GM12878 (cell line): Measurements from ENCODE around the gene FAP. TPM values are rescaled to one million over a fixed set of nuclear protein-coding genes. Genes with fewer than 3 reads are reported as not detected.

Source experiments
- ATAC-seq: fragments of 200-7000 bp; cut with Tn5 transposase; 3 replicates; pipeline ENCODE4 v1.9.1; 2020; ENCODE audit warnings: mild to moderate bottlenecking, moderate library complexity
- BruUV-seq: library from RNA; stranded (reverse); fragments of 400-500 nt; replicated peaks from 2 replicates; lab custom pipeline; 2021; lab: Mats Ljungman, UMichigan
- CTCF ChIA-PET: fragments of 300-600 bp; sonication (Branson Sonifier 250); formaldehyde crosslinking; extraction: SDS; loops from one replicate; lab custom pipeline; 2021; ENCODE audit warnings: inconsistent platforms; lab: Yijun Ruan, JAX
- POLR2A ChIA-PET: fragments of 350-600 bp; formaldehyde crosslinking; extraction: SDS; loops from one replicate; lab custom pipeline; 2021; ENCODE audit warnings: inconsistent platforms; lab: Charles Lee
- RAD21 ChIA-PET: fragments of 300-600 bp; sonication (Branson Sonifier 250); formaldehyde crosslinking; loops from one replicate; lab custom pipeline; 2023; ENCODE audit warnings: antibody characterized with exemption; ENCODE audit not compliant: unreplicated experiment; lab: Charles Lee
- SMC1A ChIA-PET: fragments of 300-600 bp; sonication (Branson Sonifier 250); formaldehyde crosslinking; loops from one replicate; lab custom pipeline; 2023; ENCODE audit not compliant: unreplicated experiment, uncharacterized antibody; lab: Charles Lee
- DNase-seq: peaks from one replicate; pipeline ENCODE4 v3.0.0-alpha.2; 2011; ENCODE audit warnings: low read depth, low spot score
- FAIRE-seq: peaks from 3 replicates; lab custom pipeline; 2011; peaks lifted over from hg19 to GRCh38; lab: Jason Lieb, UNC
- H2AFZ ChIP-seq: 2 replicates; pipeline ENCODE4 v1.6.0; 2011; ENCODE audit warnings: low read depth, low read length, control low read depth; ENCODE audit not compliant: control insufficient read depth
- H3K27ac ChIP-seq: 2 replicates; pipeline ENCODE4 v1.5.1; 2011; ENCODE audit warnings: control low read depth; ENCODE audit not compliant: control insufficient read depth, insufficient read depth
- H3K27me3 ChIP-seq, 2 experiments: replicated peaks in 1 of 2; 2 replicates each; pipeline versions ENCODE4 v1.6.0 to v1.6.1; 2011; ENCODE audit warnings: low read length in 1 of 2; ENCODE audit not compliant: control insufficient read depth in 2 of 2, insufficient read depth in 2 of 2
- H3K36me3 ChIP-seq, 2 experiments: 2 replicates each; pipeline ENCODE4 v1.5.1; 2011; ENCODE audit warnings: low read length in 1 of 2; ENCODE audit not compliant: control insufficient read depth in 2 of 2, insufficient read depth in 2 of 2
- H3K4me1 ChIP-seq: 2 replicates; pipeline ENCODE4 v1.6.1; 2011; ENCODE audit warnings: mild to moderate bottlenecking, low read length, moderate library complexity, mixed read lengths; ENCODE audit not compliant: control insufficient read depth, insufficient read depth
- H3K4me2 ChIP-seq: 2 replicates; pipeline ENCODE4 v1.6.0; 2011; ENCODE audit warnings: control low read depth; ENCODE audit not compliant: control insufficient read depth, insufficient read depth
- H3K4me3 ChIP-seq: fragments of 200-600 bp; sonication (generic); 2 replicates; pipeline ENCODE4 v1.5.1; 2016
- H3K79me2 ChIP-seq: 2 replicates; pipeline ENCODE4 v1.6.0; 2011; ENCODE audit warnings: low read length; ENCODE audit not compliant: control insufficient read depth, insufficient read depth
- H3K9ac ChIP-seq: 2 replicates; pipeline ENCODE4 v1.8.0; 2011; ENCODE audit warnings: low read length, control low read depth, mixed read lengths; ENCODE audit not compliant: control insufficient read depth, insufficient read depth
- H3K9me3 ChIP-seq: replicated peaks from 3 replicates; pipeline ENCODE4 v1.5.1; 2011; ENCODE audit warnings: mild to moderate bottlenecking, low read length; ENCODE audit not compliant: control insufficient read depth, insufficient read depth
- H4K20me1 ChIP-seq: 2 replicates; pipeline ENCODE4 v1.6.0; 2011; ENCODE audit not compliant: control insufficient read depth, insufficient read depth
- BACH1 ChIP-seq: fragments of 450-650 bp; IDR thresholded peaks from 2 replicates; pipeline ENCODE4 v1.6.1; 2017; ENCODE audit warnings: mild to moderate bottlenecking, borderline replicate concordance
- BCL11A ChIP-seq: IDR thresholded peaks from 2 replicates; pipeline ENCODE4 v1.6.1; 2011; ENCODE audit warnings: low read depth, low read length
- HDGF ChIP-seq: fragments of 450-650 bp; IDR thresholded peaks from 2 replicates; pipeline ENCODE4 v1.6.1; 2016; ENCODE audit warnings: antibody characterized with exemption
- JUNB ChIP-seq: IDR thresholded peaks from 2 replicates; pipeline ENCODE4 v1.6.1; 2016; ENCODE audit warnings: antibody characterized with exemption, mild to moderate bottlenecking
- KAT2A ChIP-seq: conservative IDR thresholded peaks from 2 replicates; pipeline ENCODE4 v1.6.1; 2011; ENCODE audit warnings: low read depth, low read length; ENCODE audit not compliant: control insufficient read depth
- MEF2B ChIP-seq: fragments of 450-650 bp; IDR thresholded peaks from 2 replicates; pipeline ENCODE4 v1.6.1; 2018; ENCODE audit warnings: mild to moderate bottlenecking, moderate library complexity; ENCODE audit not compliant: partially characterized antibody, poor library complexity, severe bottlenecking
- MTA2 ChIP-seq: fragments of 450-650 bp; IDR thresholded peaks from 2 replicates; pipeline ENCODE4 v1.6.1; 2016; ENCODE audit warnings: low read depth, mild to moderate bottlenecking, moderate library complexity
- NR2C1 ChIP-seq: fragments of 450-650 bp; IDR thresholded peaks from 2 replicates; pipeline ENCODE4 v1.6.1; 2017; ENCODE audit warnings: antibody characterized with exemption, mild to moderate bottlenecking, moderate library complexity
- RB1 ChIP-seq: fragments of 450-650 bp; formaldehyde crosslinking; IDR thresholded peaks from 2 replicates; pipeline ENCODE4 v1.6.1; 2017; ENCODE audit warnings: mild to moderate bottlenecking, borderline replicate concordance
- RBBP5 ChIP-seq: fragments of 200-600 bp; sonication (generic); conservative IDR thresholded peaks from 2 replicates; pipeline ENCODE4 v1.6.1; 2016
- RCOR1 ChIP-seq: conservative IDR thresholded peaks from 2 replicates; pipeline ENCODE4 v1.6.1; 2012; ENCODE audit warnings: low read depth, low read length, improper control_type of control experiment
- SMARCA5 ChIP-seq: fragments of 450-650 bp; IDR thresholded peaks from 2 replicates; pipeline ENCODE4 v1.6.1; 2017; ENCODE audit warnings: mild to moderate bottlenecking
- SREBF2 ChIP-seq: IDR thresholded peaks from 2 replicates; pipeline ENCODE4 v1.6.1; 2012; ENCODE audit warnings: mild to moderate bottlenecking, low read length
- SRF ChIP-seq, 2 experiments: IDR thresholded peaks; 2 replicates each; pipeline ENCODE4 v1.6.1; 2011; ENCODE audit warnings: low read depth in 2 of 2, low read length in 2 of 2, mild to moderate bottlenecking in 1 of 2, moderate library complexity in 1 of 2
- ZNF207 ChIP-seq: fragments of 450-650 bp; IDR thresholded peaks from 2 replicates; pipeline ENCODE4 v1.6.1; 2014; ENCODE audit warnings: antibody characterized with exemption, mild to moderate bottlenecking, borderline replicate concordance
- WGBS: methylation state at CpG from one replicate; pipeline ENCODE4 v1.1.6; 2016; ENCODE audit warnings: low lambda C conversion rate; ENCODE audit not compliant: insufficient replicate concordance, insufficient coverage; ENCODE audit errors: missing lambda C conversion rate; 5-methylcytosine and 5-hydroxymethylcytosine counted together
- in situ Hi-C: fragments of 300-500 bp; cut with MboI; formaldehyde crosslinking; loops from 9 replicates; pipeline ENCODE4 v1.14.3; 2018; ENCODE audit warnings: mixed read lengths
- intact Hi-C: fragments of 100-400 bp; cut with micrococcal nuclease; formaldehyde crosslinking; loops from one replicate; pipeline ENCODE4 v1.14.2; 2022; ENCODE audit not compliant: unreplicated experiment
- polyA plus RNA-seq, 11 experiments: library from polyadenylated mRNA; depleted of rRNA in 4 of 11; unstranded in 6 of 11; stranded (reverse) in 5 of 11; fragments of >200 nt; fragmentation: Nextera tagmentation in 4 of 11; fragmentation: Illumina TruSeq in 1 of 11; extraction: Ambion mirVana in 4 of 11; extraction: Trizol in 1 of 11; gene quantifications; 1 replicate in 1 of 11; 2 replicates in 10 of 11; pipeline versions ENCODE4 v1.2.1 to v1.2.3, GENCODE V29; 2011 to 2016; ENCODE audit warnings: inconsistent platforms in 2 of 11, missing spikeins in 2 of 11, low read depth in 1 of 11
- total RNA-seq, 4 experiments: library from RNA; depleted of rRNA in 3 of 4; stranded (reverse); fragments of >200 nt in 3 of 4; fragmentation: Illumina TruSeq in 1 of 4; extraction: Trizol in 1 of 4; gene quantifications; 2 replicates each; pipeline versions ENCODE4 v1.2.1 to v1.2.3, GENCODE V29; 2013 to 2021
- TF ChIP-seq, protein P1 (sequence below): fragments of 450-650 bp; formaldehyde crosslinking; IDR thresholded peaks from 2 replicates; pipeline ENCODE4 v1.4.0; 2020; ENCODE audit warnings: mild to moderate bottlenecking, moderate library complexity
- TF ChIP-seq, protein P2 (sequence below): fragments of 450-650 bp; conservative IDR thresholded peaks from 2 replicates; pipeline ENCODE4 v1.6.1; 2017; ENCODE audit warnings: mild to moderate bottlenecking, moderate library complexity
- TF ChIP-seq, protein P3 (sequence below): IDR thresholded peaks from 2 replicates; pipeline ENCODE4 v1.6.1; 2012; ENCODE audit warnings: low read depth, low read length, improper control_type of control experiment
- TF ChIP-seq, protein P4 (sequence below): IDR thresholded peaks from 2 replicates; pipeline ENCODE4 v1.6.1; 2012; ENCODE audit warnings: low read length, inconsistent platforms

The FAP gene
- total and polyA plus RNA-seq, 10 of the 15 experiments (the other 5 are each of a cell fraction or from before 2014, with no cell fraction given), result 0.16 TPM; not detected in 9

DNA sequence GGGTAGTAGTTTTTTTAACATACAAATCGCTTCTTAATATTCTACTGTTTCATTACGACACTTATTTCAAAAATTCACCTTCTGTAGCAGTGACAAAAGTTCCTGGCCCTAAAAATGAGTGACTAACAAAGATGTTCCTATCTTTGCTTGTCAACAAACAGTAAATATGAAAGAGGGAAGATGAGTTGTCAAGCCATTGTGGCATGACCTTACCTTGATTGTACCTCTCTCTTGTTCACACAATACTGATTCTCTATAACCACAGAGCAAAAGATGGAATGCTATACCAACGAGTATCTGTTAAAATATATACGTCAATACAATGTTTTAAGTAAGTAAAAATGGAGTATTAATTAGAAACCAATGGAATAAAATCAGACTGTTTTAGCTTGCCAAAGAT is 76.5 kb downstream of the FAP start:
- Histone ChIP-seq H3K36me3 (no peaks in the 10 kb centered on the region), H3K9ac (no peak overlapping the region), H3K27ac (no peak overlapping the region), H3K27me3 (no peaks in the 10 kb centered on the region), H4K20me1 (no peaks in the 10 kb centered on the region), H3K79me2 (no peaks in the 10 kb centered on the region), H3K4me1 (no peaks in the 10 kb centered on the region), H3K4me2 (no peak overlapping the region), H3K9me3 (no peaks in the 10 kb centered on the region), H2AFZ (no peak overlapping the region), H3K4me3 (no peak overlapping the region)
- RAD21 ChIA-PET, result interaction anchor here (0.5 to 1.0 kb wide), 2 partner anchors 15 to 122 kb away, joined by 3 to 4 read pairs; partner anchors contain the start of gene GCG
- FAIRE-seq (no peak), DNase-seq (no peak), ATAC-seq (no peak; the same call in 2 of the 3 replicates)
- SMC1A ChIA-PET, result interaction anchor here (1.0 kb wide), 1 partner anchor 8 kb away, joined by 3 read pairs; no protein-coding TSS in a partner anchor
- CTCF ChIA-PET, result interaction anchor here (0.7 to 2.5 kb wide), 6 partner anchors 11 to 55 kb away, joined by 3 to 9 read pairs (median 6); no protein-coding TSS in a partner anchor
- in situ Hi-C loops (no loop called here), intact Hi-C loops (no loop called here)
- WGBS, result 0% methylated on average over 4 of the region's 4 CpGs
- POLR2A ChIA-PET, result no interaction called here
- no TSS peak for BruUV-seq
- TF ChIP-seq KAT2A (no peak), RB1 (no peak), HDGF (no peak), RBBP5 (no peak), BCL11A (no peak), SRF (IDR thresholded peaks at IDR 0.05; ENCODE audit: low read depth in 2 of 2, low read length in 2 of 2) (no peak), SMARCA5 (no peak), NR2C1 (no peak), BACH1 (no peak), MEF2B (no peak), ZNF207 (no peak), RCOR1 (no peak), JUNB (no peak), SREBF2 (no peak), MTA2 (no peak)
- TF ChIP-seq, protein P1, sequence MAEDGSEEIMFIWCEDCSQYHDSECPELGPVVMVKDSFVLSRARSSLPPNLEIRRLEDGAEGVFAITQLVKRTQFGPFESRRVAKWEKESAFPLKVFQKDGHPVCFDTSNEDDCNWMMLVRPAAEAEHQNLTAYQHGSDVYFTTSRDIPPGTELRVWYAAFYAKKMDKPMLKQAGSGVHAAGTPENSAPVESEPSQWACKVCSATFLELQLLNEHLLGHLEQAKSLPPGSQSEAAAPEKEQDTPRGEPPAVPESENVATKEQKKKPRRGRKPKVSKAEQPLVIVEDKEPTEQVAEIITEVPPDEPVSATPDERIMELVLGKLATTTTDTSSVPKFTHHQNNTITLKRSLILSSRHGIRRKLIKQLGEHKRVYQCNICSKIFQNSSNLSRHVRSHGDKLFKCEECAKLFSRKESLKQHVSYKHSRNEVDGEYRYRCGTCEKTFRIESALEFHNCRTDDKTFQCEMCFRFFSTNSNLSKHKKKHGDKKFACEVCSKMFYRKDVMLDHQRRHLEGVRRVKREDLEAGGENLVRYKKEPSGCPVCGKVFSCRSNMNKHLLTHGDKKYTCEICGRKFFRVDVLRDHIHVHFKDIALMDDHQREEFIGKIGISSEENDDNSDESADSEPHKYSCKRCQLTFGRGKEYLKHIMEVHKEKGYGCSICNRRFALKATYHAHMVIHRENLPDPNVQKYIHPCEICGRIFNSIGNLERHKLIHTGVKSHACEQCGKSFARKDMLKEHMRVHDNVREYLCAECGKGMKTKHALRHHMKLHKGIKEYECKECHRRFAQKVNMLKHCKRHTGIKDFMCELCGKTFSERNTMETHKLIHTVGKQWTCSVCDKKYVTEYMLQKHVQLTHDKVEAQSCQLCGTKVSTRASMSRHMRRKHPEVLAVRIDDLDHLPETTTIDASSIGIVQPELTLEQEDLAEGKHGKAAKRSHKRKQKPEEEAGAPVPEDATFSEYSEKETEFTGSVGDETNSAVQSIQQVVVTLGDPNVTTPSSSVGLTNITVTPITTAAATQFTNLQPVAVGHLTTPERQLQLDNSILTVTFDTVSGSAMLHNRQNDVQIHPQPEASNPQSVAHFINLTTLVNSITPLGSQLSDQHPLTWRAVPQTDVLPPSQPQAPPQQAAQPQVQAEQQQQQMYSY, result no peak
- TF ChIP-seq, protein P2, sequence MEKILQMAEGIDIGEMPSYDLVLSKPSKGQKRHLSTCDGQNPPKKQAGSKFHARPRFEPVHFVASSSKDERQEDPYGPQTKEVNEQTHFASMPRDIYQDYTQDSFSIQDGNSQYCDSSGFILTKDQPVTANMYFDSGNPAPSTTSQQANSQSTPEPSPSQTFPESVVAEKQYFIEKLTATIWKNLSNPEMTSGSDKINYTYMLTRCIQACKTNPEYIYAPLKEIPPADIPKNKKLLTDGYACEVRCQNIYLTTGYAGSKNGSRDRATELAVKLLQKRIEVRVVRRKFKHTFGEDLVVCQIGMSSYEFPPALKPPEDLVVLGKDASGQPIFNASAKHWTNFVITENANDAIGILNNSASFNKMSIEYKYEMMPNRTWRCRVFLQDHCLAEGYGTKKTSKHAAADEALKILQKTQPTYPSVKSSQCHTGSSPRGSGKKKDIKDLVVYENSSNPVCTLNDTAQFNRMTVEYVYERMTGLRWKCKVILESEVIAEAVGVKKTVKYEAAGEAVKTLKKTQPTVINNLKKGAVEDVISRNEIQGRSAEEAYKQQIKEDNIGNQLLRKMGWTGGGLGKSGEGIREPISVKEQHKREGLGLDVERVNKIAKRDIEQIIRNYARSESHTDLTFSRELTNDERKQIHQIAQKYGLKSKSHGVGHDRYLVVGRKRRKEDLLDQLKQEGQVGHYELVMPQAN, result no peak
- TF ChIP-seq, protein P3, sequence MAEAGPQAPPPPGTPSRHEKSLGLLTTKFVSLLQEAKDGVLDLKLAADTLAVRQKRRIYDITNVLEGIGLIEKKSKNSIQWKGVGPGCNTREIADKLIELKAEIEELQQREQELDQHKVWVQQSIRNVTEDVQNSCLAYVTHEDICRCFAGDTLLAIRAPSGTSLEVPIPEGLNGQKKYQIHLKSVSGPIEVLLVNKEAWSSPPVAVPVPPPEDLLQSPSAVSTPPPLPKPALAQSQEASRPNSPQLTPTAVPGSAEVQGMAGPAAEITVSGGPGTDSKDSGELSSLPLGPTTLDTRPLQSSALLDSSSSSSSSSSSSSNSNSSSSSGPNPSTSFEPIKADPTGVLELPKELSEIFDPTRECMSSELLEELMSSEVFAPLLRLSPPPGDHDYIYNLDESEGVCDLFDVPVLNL, result no peak
- TF ChIP-seq, protein P4, sequence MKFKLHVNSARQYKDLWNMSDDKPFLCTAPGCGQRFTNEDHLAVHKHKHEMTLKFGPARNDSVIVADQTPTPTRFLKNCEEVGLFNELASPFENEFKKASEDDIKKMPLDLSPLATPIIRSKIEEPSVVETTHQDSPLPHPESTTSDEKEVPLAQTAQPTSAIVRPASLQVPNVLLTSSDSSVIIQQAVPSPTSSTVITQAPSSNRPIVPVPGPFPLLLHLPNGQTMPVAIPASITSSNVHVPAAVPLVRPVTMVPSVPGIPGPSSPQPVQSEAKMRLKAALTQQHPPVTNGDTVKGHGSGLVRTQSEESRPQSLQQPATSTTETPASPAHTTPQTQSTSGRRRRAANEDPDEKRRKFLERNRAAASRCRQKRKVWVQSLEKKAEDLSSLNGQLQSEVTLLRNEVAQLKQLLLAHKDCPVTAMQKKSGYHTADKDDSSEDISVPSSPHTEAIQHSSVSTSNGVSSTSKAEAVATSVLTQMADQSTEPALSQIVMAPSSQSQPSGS, result no peak
